Measurements from ENCODE around the gene CFAP46. TPM values are rescaled to one million over a fixed set of nuclear protein-coding genes. Genes with fewer than 3 reads are reported as not detected.

The CFAP46 gene
- total and polyA plus RNA-seq, 10 of the 15 experiments (the other 5 are each of a cell fraction or from before 2014, with no cell fraction given): 0.01 to 0.18 (median 0.03) TPM; not detected in 7

DNA sequence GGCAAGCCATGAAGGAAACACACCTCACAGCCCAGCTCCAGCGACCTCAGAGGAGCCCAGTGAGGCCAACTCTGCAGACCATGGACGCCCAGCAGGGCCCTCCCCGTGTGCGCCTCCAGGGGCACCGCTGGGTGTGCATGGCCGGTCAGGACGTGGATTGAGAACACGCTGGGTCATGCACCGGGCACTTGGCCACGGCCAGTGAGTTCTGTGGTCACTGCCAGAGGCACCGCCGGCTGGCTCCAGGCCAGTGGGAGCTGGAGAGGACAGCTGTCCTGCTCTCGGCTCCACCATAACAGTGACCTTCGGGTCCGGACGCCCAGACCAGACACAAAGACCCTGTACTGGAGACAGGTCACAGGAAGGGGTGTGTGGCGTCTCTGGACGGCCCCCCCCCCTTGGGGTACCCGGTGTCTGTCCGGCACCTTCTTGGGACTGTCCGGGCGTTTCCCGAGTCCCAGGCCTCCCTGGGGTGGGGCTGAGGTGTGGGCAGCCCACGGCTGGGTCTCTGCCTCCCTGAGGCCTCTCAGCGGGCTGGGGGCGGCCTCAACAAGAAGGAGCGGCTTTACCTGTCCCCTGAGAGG lies 106.0 kb downstream of the CFAP46 start:
- intact Hi-C loops (cut with micrococcal nuclease; ENCODE audit: unreplicated experiment): no loop called here
- FAIRE-seq (no peak), DNase-seq (ENCODE audit: low read depth, low spot score) (no peak), ATAC-seq (no peak)
- POLR2A ChIA-PET: no interaction called here
- in situ Hi-C loops (cut with MboI): no loop called here
- Histone ChIP-seq H3K27me3 (replicated peaks in 1 of 2; ENCODE audit: control insufficient read depth in 2 of 2, insufficient read depth in 2 of 2, low read length in 1 of 2) (no peaks in the 10 kb centered on the region), H3K4me1 (ENCODE audit: control insufficient read depth, insufficient read depth, low read length) (no peaks in the 10 kb centered on the region), H3K9ac (ENCODE audit: control insufficient read depth, insufficient read depth, low read length) (no peak overlapping the region), H3K27ac (ENCODE audit: control insufficient read depth, insufficient read depth) (no peak overlapping the region), H3K4me2 (ENCODE audit: control insufficient read depth, insufficient read depth) (no peak overlapping the region), H3K9me3 (replicated peaks; ENCODE audit: control insufficient read depth, insufficient read depth, low read length) (no peaks in the 10 kb centered on the region; the same call in 2 of the 3 replicates), H2AFZ (ENCODE audit: control insufficient read depth, low read depth, low read length) (no peak overlapping the region), H4K20me1 (ENCODE audit: control insufficient read depth, insufficient read depth) (no peaks in the 10 kb centered on the region), H3K36me3 (ENCODE audit: control insufficient read depth in 2 of 2, insufficient read depth in 2 of 2, low read length in 1 of 2) (no peaks in the 10 kb centered on the region), H3K4me3 (no peak overlapping the region), H3K79me2 (ENCODE audit: control insufficient read depth, insufficient read depth, low read length) (no peaks in the 10 kb centered on the region)
- WGBS (ENCODE audit: insufficient coverage, insufficient replicate concordance, low lambda C conversion rate, missing lambda C conversion rate): 44% methylated on average over 20 of the region's 27 CpGs
- no TSS peak for BruUV-seq (replicated peaks)
- CTCF ChIA-PET: interaction anchor here (0.6 kb wide), 1 partner anchor 127 kb away, joined by 3 read pairs; no protein-coding TSS in a partner anchor
- TF ChIP-seq NFYB (IDR thresholded peaks at IDR 0.05; ENCODE audit: insufficient read depth, low read depth, low read length): no peak
- TF ChIP-seq PML (IDR thresholded peaks at IDR 0.05; ENCODE audit: low read length): no peak
- SMC1A ChIA-PET (ENCODE audit: uncharacterized antibody, unreplicated experiment): no interaction called here
- RAD21 ChIA-PET (ENCODE audit: unreplicated experiment): no interaction called here

GRCh38 chr10:132835848-132836233 lies 106.5 kb downstream of the CFAP46 start:
- intact Hi-C loops (cut with micrococcal nuclease; ENCODE audit: unreplicated experiment): no loop called here
- no peaks in the 10 kb centered on the region for H3K79me2 ChIP-seq (ENCODE audit: control insufficient read depth, insufficient read depth, low read length)
- ChIA-PET CTCF (interaction anchor here (0.6 kb wide), 1 partner anchor 127 kb away, joined by 3 read pairs; no protein-coding TSS in a partner anchor), SMC1A (ENCODE audit: uncharacterized antibody, unreplicated experiment) (no interaction called here), RAD21 (ENCODE audit: unreplicated experiment) (no interaction called here), POLR2A (no interaction called here)
- WGBS (ENCODE audit: insufficient coverage, insufficient replicate concordance, low lambda C conversion rate, missing lambda C conversion rate): 86% methylated on average over 4 of the region's 18 CpGs
- H3K4me3 ChIP-seq: no peak overlapping the region
- H3K27me3 ChIP-seq (replicated peaks in 1 of 2; ENCODE audit: control insufficient read depth in 2 of 2, insufficient read depth in 2 of 2, low read length in 1 of 2): no peaks in the 10 kb centered on the region
- no peak for ATAC-seq
- H3K9ac ChIP-seq (ENCODE audit: control insufficient read depth, insufficient read depth, low read length): no peak overlapping the region
- DNase-seq (ENCODE audit: low read depth, low spot score): no peak
- no peak for TF ChIP-seq MTA2 (IDR thresholded peaks at IDR 0.05; ENCODE audit: low read depth)
- H3K9me3 ChIP-seq (replicated peaks; ENCODE audit: control insufficient read depth, insufficient read depth, low read length): no peaks in the 10 kb centered on the region
- no peak for FAIRE-seq
- H3K36me3 ChIP-seq (ENCODE audit: control insufficient read depth in 2 of 2, insufficient read depth in 2 of 2, low read length in 1 of 2): no peaks in the 10 kb centered on the region
- no peak overlapping the region for H3K4me2 ChIP-seq (ENCODE audit: control insufficient read depth, insufficient read depth)
- H4K20me1 ChIP-seq (ENCODE audit: control insufficient read depth, insufficient read depth): no peaks in the 10 kb centered on the region
- no peak overlapping the region for H2AFZ ChIP-seq (ENCODE audit: control insufficient read depth, low read depth, low read length)
- H3K27ac ChIP-seq (ENCODE audit: control insufficient read depth, insufficient read depth): no peak overlapping the region
- BruUV-seq (replicated peaks): no TSS peak
- in situ Hi-C loops (cut with MboI): no loop called here
- no peaks in the 10 kb centered on the region for H3K4me1 ChIP-seq (ENCODE audit: control insufficient read depth, insufficient read depth, low read length)
